Measurements from ENCODE around the gene CSNK1A1L. TPM values are rescaled to one million over a fixed set of nuclear protein-coding genes. Genes with fewer than 3 reads are reported as not detected.

The CSNK1A1L gene
- total RNA-seq, 1 donor from 2014 or later = not detected

- Mint-ChIP-seq H3K4me1 (ENCODE audit: low read depth) (no peaks in the 10 kb centered on the region), H3K36me3 (ENCODE audit: insufficient read depth) (no peaks in the 10 kb centered on the region), H3K9me3 (ENCODE audit: low read depth) (no peaks in the 10 kb centered on the region), H3K27ac (no peak overlapping the region), H3K4me3 (ENCODE audit: low read depth) (no peak overlapping the region), H3K27me3 (no peaks in the 10 kb centered on the region)
- no peak for TF ChIP-seq CTCF (IDR thresholded peaks at IDR 0.05; ENCODE audit: unreplicated experiment)
- DNase-seq (ENCODE audit: low spot score, unreplicated experiment) = no peak
These were observed 31.2 kb upstream of the CSNK1A1L start for GRCh38 chr13:37136633-37137032.

GRCh38 chr13:37136187-37136586 is 30.7 kb upstream of the CSNK1A1L start:
- H3K36me3 Mint-ChIP-seq (ENCODE audit: insufficient read depth) = no peaks in the 10 kb centered on the region
- H3K4me3 Mint-ChIP-seq (ENCODE audit: low read depth) = no peak overlapping the region
- H3K27ac Mint-ChIP-seq = no peak overlapping the region
- TF ChIP-seq CTCF (IDR thresholded peaks at IDR 0.05; ENCODE audit: unreplicated experiment) = no peak
- no peaks in the 10 kb centered on the region for H3K4me1 Mint-ChIP-seq (ENCODE audit: low read depth)
- no peak for DNase-seq (ENCODE audit: low spot score, unreplicated experiment)
- no peaks in the 10 kb centered on the region for H3K9me3 Mint-ChIP-seq (ENCODE audit: low read depth)
- H3K27me3 Mint-ChIP-seq = no peaks in the 10 kb centered on the region

GRCh38 chr13:37134411-37135041 is 29.1 kb upstream of the CSNK1A1L start:
- Mint-ChIP-seq H3K9me3 (ENCODE audit: low read depth) (no peaks in the 10 kb centered on the region), H3K4me3 (ENCODE audit: low read depth) (no peak overlapping the region), H3K27me3 (no peaks in the 10 kb centered on the region), H3K27ac (no peak overlapping the region), H3K4me1 (ENCODE audit: low read depth) (no peaks in the 10 kb centered on the region), H3K36me3 (ENCODE audit: insufficient read depth) (no peaks in the 10 kb centered on the region)
- DNase-seq (ENCODE audit: low spot score, unreplicated experiment) = no peak
- no peak for TF ChIP-seq CTCF (IDR thresholded peaks at IDR 0.05; ENCODE audit: unreplicated experiment)

- Mint-ChIP-seq H3K36me3 (ENCODE audit: insufficient read depth) (no peaks in the 10 kb centered on the region), H3K27me3 (no peaks in the 10 kb centered on the region), H3K9me3 (ENCODE audit: low read depth) (no peaks in the 10 kb centered on the region), H3K4me1 (ENCODE audit: low read depth) (no peaks in the 10 kb centered on the region), H3K27ac (no peak overlapping the region), H3K4me3 (ENCODE audit: low read depth) (no peak overlapping the region)
- no peak for DNase-seq (ENCODE audit: low spot score, unreplicated experiment)
- no peak for TF ChIP-seq CTCF (IDR thresholded peaks at IDR 0.05; ENCODE audit: unreplicated experiment)
These were observed 26.7 kb upstream of the CSNK1A1L start for GRCh38 chr13:37132211-37132610.

- no peak overlapping the region for H3K27ac Mint-ChIP-seq
- H3K36me3 Mint-ChIP-seq (ENCODE audit: insufficient read depth) = no peaks in the 10 kb centered on the region
- no peaks in the 10 kb centered on the region for H3K27me3 Mint-ChIP-seq
- H3K4me3 Mint-ChIP-seq (ENCODE audit: low read depth) = no peak overlapping the region
- DNase-seq (ENCODE audit: low spot score, unreplicated experiment) = no peak
- peaks cover 3% of the 10 kb centered on the region for H3K4me1 Mint-ChIP-seq (ENCODE audit: low read depth)
- no peak for TF ChIP-seq CTCF (IDR thresholded peaks at IDR 0.05; ENCODE audit: unreplicated experiment)
- H3K9me3 Mint-ChIP-seq (ENCODE audit: low read depth) = no peaks in the 10 kb centered on the region
These were observed 25.6 kb upstream of the CSNK1A1L start for GRCh38 chr13:37131092-37131491.
